OCI-LY1 (cell line): ENCODE data around the gene EBI3.
"Not testable (repeated sequence)": the region's sequence is repeated elsewhere in the genome, so short reads cannot be mapped to it uniquely, and the experiment has no call there.

Experiments used
- H2AFZ ChIP-seq: fragments of 200-600 bp; sonication (generic), shearing (Covaris generic); 2 replicates; pipeline ENCODE4 v1.6.0; 2014; ENCODE audit warnings: antibody characterized with exemption, mild to moderate bottlenecking, low read length
- H3F3A ChIP-seq: fragments of 200-600 bp; sonication (generic), shearing (Covaris generic); 2 replicates; pipeline ENCODE4 v1.6.0; 2014; ENCODE audit warnings: mild to moderate bottlenecking, antibody characterized with exemption, low read length, moderate library complexity; ENCODE audit not compliant: insufficient read depth
- H3K27ac ChIP-seq: fragments of 200-600 bp; sonication (generic); 2 replicates; pipeline ENCODE4 v1.5.1; 2014; ENCODE audit warnings: low read length, mixed run types, mild to moderate bottlenecking, low read depth; ENCODE audit not compliant: poor library complexity, severe bottlenecking
- H3K27me3 ChIP-seq: fragments of 200-600 bp; sonication (generic); 2 replicates; pipeline ENCODE4 v1.6.0; 2014; ENCODE audit warnings: antibody characterized with exemption, mild to moderate bottlenecking, low read length, moderate library complexity; ENCODE audit not compliant: insufficient read depth
- H3K36me3 ChIP-seq: fragments of 200-600 bp; sonication (generic); 2 replicates; pipeline ENCODE4 v1.6.1; 2014; ENCODE audit warnings: mild to moderate bottlenecking, antibody characterized with exemption, low read length, moderate library complexity, mixed read lengths; ENCODE audit not compliant: insufficient read depth
- H3K4me1 ChIP-seq: fragments of 200-600 bp; sonication (generic); 2 replicates; pipeline ENCODE4 v1.5.1; 2014; ENCODE audit warnings: mild to moderate bottlenecking, low read length, moderate library complexity; ENCODE audit not compliant: insufficient read depth, severe bottlenecking
- H3K4me2 ChIP-seq: fragments of 200-600 bp; sonication (generic), shearing (Covaris generic); 2 replicates; pipeline ENCODE4 v1.6.1; 2014; ENCODE audit warnings: low read length
- H3K4me3 ChIP-seq: fragments of 200-600 bp; sonication (generic); 2 replicates; pipeline ENCODE4 v1.5.1; 2014; ENCODE audit warnings: low read length, low read depth, mild to moderate bottlenecking, mixed read lengths; ENCODE audit not compliant: poor library complexity, severe bottlenecking
- H3K79me2 ChIP-seq: fragments of 200-600 bp; shearing (Covaris generic); 2 replicates; pipeline ENCODE4 v1.6.1; 2016; ENCODE audit warnings: mixed run types, low read length, mixed read lengths; ENCODE audit not compliant: insufficient read depth
- H3K9ac ChIP-seq: fragments of 200-600 bp; sonication (generic), shearing (Covaris generic); 2 replicates; pipeline ENCODE4 v1.6.1; 2014; ENCODE audit warnings: mild to moderate bottlenecking, low read length, mixed read lengths
- H3K9me2 ChIP-seq: fragments of 200-600 bp; sonication (generic), shearing (Covaris generic); 2 replicates; pipeline ENCODE4 v1.6.1; 2014; ENCODE audit warnings: low read depth, mild to moderate bottlenecking, low read length, mixed read lengths
- H3K9me3 ChIP-seq: fragments of 200-600 bp; shearing (Covaris generic); 2 replicates; pipeline ENCODE4 v1.6.1; 2014; ENCODE audit warnings: low read length, mixed read lengths
- H4K20me1 ChIP-seq: fragments of 200-600 bp; sonication (generic), shearing (Covaris generic); 2 replicates; pipeline ENCODE4 v1.6.0; 2016; ENCODE audit warnings: mild to moderate bottlenecking, low read length; ENCODE audit not compliant: insufficient read depth
- CTCF ChIP-seq: fragments of 200-600 bp; sonication (generic), shearing (Covaris generic); IDR thresholded peaks from 2 replicates; pipeline ENCODE4 v1.5.1; 2017; ENCODE audit warnings: mild to moderate bottlenecking, antibody characterized with exemption, low read length, moderate library complexity, mixed read lengths
- EZH2 ChIP-seq: fragments of 200-600 bp; sonication (generic), shearing (Covaris generic); IDR thresholded peaks from 2 replicates; pipeline ENCODE4 v1.8.0; 2017; ENCODE audit warnings: borderline replicate concordance, mixed run types, mild to moderate bottlenecking, antibody characterized with exemption, low read length, moderate library complexity, mixed read lengths

The EBI3 gene

GRCh38 chr19:4225885-4226284 is 3.4 kb upstream of the EBI3 start:
- no peak overlapping the region for H3K4me3 ChIP-seq
- H3K4me1 ChIP-seq: no peaks in the 10 kb centered on the region
- no peaks in the 10 kb centered on the region; the same call in 1 of the 2 replicates for H3K27me3 ChIP-seq
- H3K79me2 ChIP-seq: no peaks in the 10 kb centered on the region
- H4K20me1 ChIP-seq: no peaks in the 10 kb centered on the region
- H3K9me2 ChIP-seq: no peaks in the 10 kb centered on the region
- no peak overlapping the region for H2AFZ ChIP-seq
- no peaks in the 10 kb centered on the region for H3F3A ChIP-seq
- H3K36me3 ChIP-seq: no peaks in the 10 kb centered on the region
- no peak for TF ChIP-seq CTCF
- no peak for TF ChIP-seq EZH2
- no peaks in the 10 kb centered on the region for H3K9me3 ChIP-seq
- no peak overlapping the region for H3K27ac ChIP-seq
- H3K4me2 ChIP-seq: no peak overlapping the region
- H3K9ac ChIP-seq: no peak overlapping the region

GRCh38 chr19:4227771-4228170 is 1.6 kb upstream of the EBI3 start:
- no peaks in the 10 kb centered on the region for H3K9me2 ChIP-seq
- H3K79me2 ChIP-seq: no peaks in the 10 kb centered on the region
- H3K4me1 ChIP-seq: no peaks in the 10 kb centered on the region
- H3K27me3 ChIP-seq: no peaks in the 10 kb centered on the region; the same call in 1 of the 2 replicates
- H4K20me1 ChIP-seq: no peaks in the 10 kb centered on the region
- H3K27ac ChIP-seq: no peak overlapping the region
- TF ChIP-seq CTCF (no peak), EZH2 (no peak)
- H3K4me3 ChIP-seq: no peak overlapping the region
- H3F3A ChIP-seq: no peaks in the 10 kb centered on the region
- no peaks in the 10 kb centered on the region for H3K36me3 ChIP-seq
- no peaks in the 10 kb centered on the region for H3K9me3 ChIP-seq
- H3K4me2 ChIP-seq: no peak overlapping the region
- H3K9ac ChIP-seq: no peak overlapping the region
- no peak overlapping the region for H2AFZ ChIP-seq

GRCh38 chr19:4228765-4229178 is 551 bp upstream of the EBI3 start:
- no peaks in the 10 kb centered on the region for H3F3A ChIP-seq
- H3K9me3 ChIP-seq: no peaks in the 10 kb centered on the region
- no peak overlapping the region for H3K4me2 ChIP-seq
- no peaks in the 10 kb centered on the region for H3K9me2 ChIP-seq
- H3K9ac ChIP-seq: no peak overlapping the region
- no peaks in the 10 kb centered on the region for H3K79me2 ChIP-seq
- no peak for TF ChIP-seq EZH2
- no peak for TF ChIP-seq CTCF
- no peaks in the 10 kb centered on the region; the same call in 1 of the 2 replicates for H3K27me3 ChIP-seq
- no peak overlapping the region for H3K4me3 ChIP-seq
- no peaks in the 10 kb centered on the region for H4K20me1 ChIP-seq
- no peaks in the 10 kb centered on the region for H3K4me1 ChIP-seq
- H2AFZ ChIP-seq: no peak overlapping the region
- no peaks in the 10 kb centered on the region for H3K36me3 ChIP-seq
- no peak overlapping the region for H3K27ac ChIP-seq

GRCh38 chr19:4230237-4230636 is 914 bp downstream of the EBI3 start:
- H3K4me2 ChIP-seq, H3K36me3 ChIP-seq, H3K9ac ChIP-seq, H3F3A ChIP-seq, H2AFZ ChIP-seq, H3K9me3 ChIP-seq, H4K20me1 ChIP-seq, H3K27ac ChIP-seq, H3K27me3 ChIP-seq, H3K4me3 ChIP-seq, H3K9me2 ChIP-seq, H3K79me2 ChIP-seq, H3K4me1 ChIP-seq: not testable (repeated sequence)

- H3K9ac ChIP-seq, H3F3A ChIP-seq, H3K27me3 ChIP-seq, H3K9me3 ChIP-seq, H3K79me2 ChIP-seq, H3K4me3 ChIP-seq, H3K4me2 ChIP-seq, H3K27ac ChIP-seq, H2AFZ ChIP-seq, H3K9me2 ChIP-seq, H4K20me1 ChIP-seq, H3K36me3 ChIP-seq, H3K4me1 ChIP-seq: not testable (repeated sequence)
Observed at GRCh38 chr19:4231521-4231920, 2.2 kb downstream of the EBI3 start.

DNA sequence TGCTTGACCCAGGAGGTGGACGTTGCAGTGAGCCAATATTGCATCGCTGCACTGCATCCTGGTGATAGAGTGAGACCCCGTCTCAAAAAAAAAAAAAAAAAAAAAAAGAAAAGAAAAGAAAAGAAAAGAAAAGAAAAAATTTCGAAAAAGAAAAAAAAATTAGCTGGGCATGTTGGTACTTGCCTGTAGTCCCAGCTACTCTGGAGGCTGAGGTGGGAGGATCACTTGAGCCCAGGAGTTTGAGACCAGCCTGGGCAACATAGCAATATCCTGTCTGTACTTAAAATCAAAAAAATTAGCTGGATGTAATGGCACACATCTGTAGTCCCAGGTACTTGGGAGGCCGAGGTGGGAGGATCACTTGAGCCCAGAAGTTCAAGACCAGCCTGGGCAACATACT is 2.8 kb downstream of the EBI3 start:
- H4K20me1 ChIP-seq, H2AFZ ChIP-seq, H3F3A ChIP-seq, H3K27me3 ChIP-seq, H3K79me2 ChIP-seq, H3K27ac ChIP-seq, H3K4me1 ChIP-seq, H3K4me3 ChIP-seq, H3K9ac ChIP-seq, H3K4me2 ChIP-seq, H3K36me3 ChIP-seq, H3K9me2 ChIP-seq, H3K9me3 ChIP-seq: not testable (repeated sequence)
